RPMI7951 (cell line): ENCODE results near the gene NEURL2. TPM values are rescaled to one million over a fixed set of nuclear protein-coding genes. Genes with fewer than 3 reads are reported as not detected.
A peak's percentile ranks its signal among the peaks of the same experiment; 100 is the strongest.
"Not testable (repeated sequence)": the region's sequence is repeated elsewhere in the genome, so short reads cannot be mapped to it uniquely, and the experiment has no call there.

Source experiments
- DNase-seq: peaks from one replicate; pipeline ENCODE4 v3.0.0-alpha.2; 2012; ENCODE audit warnings: low read depth
- total RNA-seq: library from RNA; depleted of rRNA; stranded (reverse); fragments of >200 nt; shearing (Covaris generic); gene quantifications from 2 replicates; pipeline ENCODE4 v1.2.3, GENCODE V29; 2014

NEURL2 gene
- total RNA-seq, 1 experiment from 2014 or later = 3.0 TPM

- no peak for DNase-seq
These were observed 16.4 kb downstream of the NEURL2 start for GRCh38 chr20:45874576-45874975.

GRCh38 chr20:45874104-45874481, 16.9 kb downstream of the NEURL2 start:
- not testable (repeated sequence) for DNase-seq

- DNase-seq = no peak
These were observed 17.5 kb downstream of the NEURL2 start for GRCh38 chr20:45873409-45874103.

GRCh38 chr20:45872626-45873025, 18.4 kb downstream of the NEURL2 start:
- no peak for DNase-seq

GRCh38 chr20:45867819-45868176, 23.2 kb downstream of the NEURL2 start:
- DNase-seq = peak; percentile 41

- DNase-seq = no peak
These were observed 23.7 kb downstream of the NEURL2 start for GRCh38 chr20:45867136-45867818.

GRCh38 chr20:45866454-45866853, 24.6 kb downstream of the NEURL2 start:
- DNase-seq = no peak

- no peak for DNase-seq
These were observed 27.2 kb downstream of the NEURL2 start for GRCh38 chr20:45863543-45864470.

- peak; percentile 19 for DNase-seq
These were observed 29.6 kb downstream of the NEURL2 start for GRCh38 chr20:45861221-45862075.

- no peak for DNase-seq
These were observed 30.3 kb downstream of the NEURL2 start for GRCh38 chr20:45860560-45861220.

GRCh38 chr20:45859916-45860315, 31.1 kb downstream of the NEURL2 start:
- no peak for DNase-seq

GRCh38 chr20:45857882-45858216, 33.2 kb downstream of the NEURL2 start:
- DNase-seq = peak; percentile 48

GRCh38 chr20:45857114-45857881, 33.7 kb downstream of the NEURL2 start, which contains the start of the genes ACOT8 and ZSWIM3:
TSS of gene ACOT8 (minus strand) at chr20:45857392. CDS start at chr20:45857315, 77 bp downstream.
TSS of gene ZSWIM3 (plus strand) at chr20:45857614. CDS start at chr20:45857826, 212 bp downstream.
- DNase-seq = peak; percentile 100

GRCh38 chr20:45853484-45853883, 37.5 kb downstream of the NEURL2 start:
- no peak for DNase-seq

GRCh38 chr20:45852326-45852725, 38.7 kb downstream of the NEURL2 start:
- DNase-seq = no peak

GRCh38 chr20:45851501-45851900, 39.5 kb downstream of the NEURL2 start:
- DNase-seq = no peak

GRCh38 chr20:45850926-45851325, 40.1 kb downstream of the NEURL2 start:
- DNase-seq = no peak

- no peak for DNase-seq
These were observed 40.8 kb downstream of the NEURL2 start for GRCh38 chr20:45850238-45850637.

- DNase-seq = no peak
These were observed 41.9 kb downstream of the NEURL2 start for GRCh38 chr20:45848969-45849582.

GRCh38 chr20:45848421-45848820, 42.6 kb downstream of the NEURL2 start:
- no peak for DNase-seq
